ENCODE results near the gene PI4K2B.
"Not testable (repeated sequence)": the region's sequence is repeated elsewhere in the genome, so short reads cannot be mapped to it uniquely, and the experiment has no call there.

The PI4K2B gene

GRCh38 chr4:25310803-25311166, 77.0 kb downstream of the PI4K2B start:
- peak overlapping the region; percentile 25 for H3K27ac ChIP-seq
- TF ChIP-seq, protein P1, sequence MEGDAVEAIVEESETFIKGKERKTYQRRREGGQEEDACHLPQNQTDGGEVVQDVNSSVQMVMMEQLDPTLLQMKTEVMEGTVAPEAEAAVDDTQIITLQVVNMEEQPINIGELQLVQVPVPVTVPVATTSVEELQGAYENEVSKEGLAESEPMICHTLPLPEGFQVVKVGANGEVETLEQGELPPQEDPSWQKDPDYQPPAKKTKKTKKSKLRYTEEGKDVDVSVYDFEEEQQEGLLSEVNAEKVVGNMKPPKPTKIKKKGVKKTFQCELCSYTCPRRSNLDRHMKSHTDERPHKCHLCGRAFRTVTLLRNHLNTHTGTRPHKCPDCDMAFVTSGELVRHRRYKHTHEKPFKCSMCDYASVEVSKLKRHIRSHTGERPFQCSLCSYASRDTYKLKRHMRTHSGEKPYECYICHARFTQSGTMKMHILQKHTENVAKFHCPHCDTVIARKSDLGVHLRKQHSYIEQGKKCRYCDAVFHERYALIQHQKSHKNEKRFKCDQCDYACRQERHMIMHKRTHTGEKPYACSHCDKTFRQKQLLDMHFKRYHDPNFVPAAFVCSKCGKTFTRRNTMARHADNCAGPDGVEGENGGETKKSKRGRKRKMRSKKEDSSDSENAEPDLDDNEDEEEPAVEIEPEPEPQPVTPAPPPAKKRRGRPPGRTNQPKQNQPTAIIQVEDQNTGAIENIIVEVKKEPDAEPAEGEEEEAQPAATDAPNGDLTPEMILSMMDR (conservative IDR thresholded peaks at IDR 0.05), result no peak

- TF ChIP-seq, protein P1 (conservative IDR thresholded peaks at IDR 0.05), result peak; percentile 99
- peak within 1 kb of the TSS; percentile 73 for H3K27ac ChIP-seq
Observed at GRCh38 chr4:25312496-25313200, 78.8 kb downstream of the PI4K2B start, which contains the start of gene ZCCHC4. Gene ZCCHC4 (plus strand): TSS chr4:25312774. CDS start chr4:25312810, 36 bp downstream.

DNA sequence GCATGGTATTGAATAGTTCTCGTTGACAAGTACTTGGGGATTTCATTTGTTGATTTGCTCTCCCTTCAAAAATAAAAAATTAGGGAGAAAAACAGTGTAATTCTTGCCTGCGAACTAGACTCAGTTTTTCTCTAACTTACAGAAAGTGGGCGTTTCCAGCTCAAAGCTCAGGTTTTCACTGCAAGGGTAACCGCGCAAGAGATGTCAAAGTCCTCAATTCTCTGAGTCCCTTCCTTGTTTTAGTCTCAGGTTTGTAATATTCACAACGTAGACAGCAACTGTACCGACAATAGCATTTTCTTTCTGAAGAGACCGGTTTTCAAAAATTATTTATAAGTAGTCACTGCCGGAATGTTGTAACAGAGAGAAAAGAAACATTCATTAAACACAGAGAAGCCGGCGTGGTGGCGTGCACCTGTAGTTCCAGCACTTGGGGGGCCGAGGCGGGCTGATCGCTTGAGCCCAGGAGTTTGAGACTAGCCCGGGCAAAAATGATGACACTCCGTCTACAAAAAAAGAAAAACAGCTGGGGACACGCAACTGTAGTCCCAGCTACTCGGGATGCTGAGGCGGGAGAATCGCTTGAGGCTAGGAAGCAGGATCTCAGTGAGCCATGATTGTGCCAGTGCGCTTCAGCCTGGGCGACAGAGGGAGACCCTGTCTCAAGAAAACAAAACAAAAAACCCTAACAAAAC, 79.5 kb downstream of the PI4K2B start:
- TF ChIP-seq, protein P1 (conservative IDR thresholded peaks at IDR 0.05), result no peak
- H3K27ac ChIP-seq, result peak overlapping the region; percentile 73

DNA sequence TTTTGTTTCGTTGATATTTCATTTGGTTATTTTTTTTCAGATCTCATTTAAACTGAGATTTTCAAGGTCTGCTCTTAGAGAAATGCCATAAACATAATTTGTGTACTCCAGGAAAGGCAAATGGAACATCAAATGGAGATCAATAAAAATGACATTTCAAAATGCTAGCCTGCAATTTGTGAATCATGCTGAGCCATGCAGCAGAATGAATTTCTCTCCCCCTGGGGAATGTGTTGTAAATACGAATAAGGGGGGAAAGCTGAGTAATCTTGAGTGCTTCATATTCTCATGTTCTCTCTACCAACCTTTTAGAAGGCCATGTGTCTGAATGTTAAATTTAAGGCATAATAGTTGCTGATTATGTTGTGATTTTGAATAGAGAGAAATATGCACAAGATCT, 86.5 kb downstream of the PI4K2B start:
- H3K27ac ChIP-seq, result no peak overlapping the region
- TF ChIP-seq, protein P1 (conservative IDR thresholded peaks at IDR 0.05), result no peak

- TF ChIP-seq, protein P1 (conservative IDR thresholded peaks at IDR 0.05), result no peak
- H3K27ac ChIP-seq, result no peak overlapping the region
Observed at GRCh38 chr4:25320773-25321172, 86.9 kb downstream of the PI4K2B start.

GRCh38 chr4:25321703-25322102, 87.9 kb downstream of the PI4K2B start:
- no peak overlapping the region for H3K27ac ChIP-seq

DNA sequence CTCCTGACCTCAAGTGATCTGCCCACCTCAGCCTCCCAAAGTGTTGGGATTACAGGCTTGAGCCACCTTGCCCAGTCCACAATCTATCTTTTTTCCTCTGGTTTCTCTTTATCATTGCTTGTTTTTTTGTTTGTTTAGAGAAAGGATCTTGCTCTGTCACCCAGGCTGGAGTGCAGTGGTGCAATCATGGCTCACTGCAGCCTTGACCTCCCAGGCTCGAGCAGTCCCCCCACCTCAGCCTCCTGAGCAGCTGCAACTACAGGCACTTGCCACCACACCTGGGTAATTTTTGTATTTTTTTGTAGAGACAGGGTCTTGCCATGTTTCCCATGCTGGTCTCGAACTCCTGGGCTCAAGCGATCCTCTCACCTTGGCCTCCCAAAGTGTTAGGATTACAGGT, 94.6 kb downstream of the PI4K2B start:
- H3K27ac ChIP-seq, result not testable (repeated sequence)

More at GRCh38 chr4:25321703-25322102, 87.9 kb downstream of the PI4K2B start:
- TF ChIP-seq, protein P1 (conservative IDR thresholded peaks at IDR 0.05), result no peak

Data from VCaP (cell line).